Suprapubic skin (tissue), 3 donors: ENCODE measurements around the gene HNRNPH1.
"Not testable (repeated sequence)": the region's sequence is repeated elsewhere in the genome, so short reads cannot be mapped to it uniquely, and the experiment has no call there.

Experiments used
- EP300 ChIP-seq: sonication (generic); formaldehyde crosslinking; IDR thresholded peaks from one replicate; pipeline ENCODE4 v1.6.1; 2017; ENCODE audit warnings: antibody characterized with exemption
- TF ChIP-seq, protein P1 (sequence below), 2 donors: fragments of 200-600 bp in 1 of 2; fragments of 450-650 bp in 1 of 2; sonication (generic) in 1 of 2; IDR thresholded peaks; one replicate each; pipeline ENCODE4 v1.5.1; 2016 to 2019; ENCODE audit warnings: antibody characterized with exemption in 2 of 2, mild to moderate bottlenecking in 1 of 2, moderate library complexity in 1 of 2

DNA sequence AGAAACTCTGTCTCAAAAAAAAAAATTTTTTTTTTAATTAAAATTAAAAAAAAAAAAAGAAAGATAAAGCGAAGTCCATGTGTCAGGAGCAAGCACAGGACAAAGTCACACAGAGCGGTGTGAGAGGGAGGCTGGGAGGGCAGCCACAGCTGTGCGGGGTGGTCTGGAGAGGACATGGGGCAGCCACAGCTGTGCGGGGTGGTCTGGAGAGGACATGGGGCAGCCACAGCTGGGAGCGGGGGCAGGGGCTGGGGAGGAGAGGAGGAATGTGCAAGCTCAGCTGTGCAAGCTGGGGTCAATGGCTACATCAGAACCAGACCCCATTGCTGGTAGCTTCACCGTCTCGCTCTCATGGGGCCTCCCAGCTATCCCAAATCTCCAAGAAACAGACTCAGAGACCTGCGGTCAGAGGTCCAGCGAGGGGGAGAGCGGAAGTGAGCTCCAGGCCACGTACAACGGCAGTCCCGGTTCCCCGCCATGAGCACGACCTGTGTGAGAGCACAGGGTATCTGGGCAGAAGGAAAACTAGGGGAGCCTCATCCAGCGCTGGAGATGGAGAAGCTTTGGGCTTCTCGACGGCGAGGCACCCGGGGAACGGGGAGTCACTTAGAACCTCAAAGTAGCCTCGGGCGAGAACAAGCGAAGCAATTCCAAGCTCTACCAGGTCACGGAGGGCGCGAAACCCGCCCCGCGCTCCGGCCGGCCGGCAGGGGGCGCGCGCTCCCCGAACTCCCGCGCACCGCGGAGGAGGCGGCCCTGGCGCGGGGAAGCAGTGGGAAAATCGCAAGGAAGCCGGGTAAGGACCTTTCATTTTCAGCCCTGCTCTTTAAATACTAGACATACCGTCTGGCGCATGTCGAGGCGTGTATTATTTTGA, 34.1 kb upstream of the HNRNPH1 start:
- TF ChIP-seq, protein P1, sequence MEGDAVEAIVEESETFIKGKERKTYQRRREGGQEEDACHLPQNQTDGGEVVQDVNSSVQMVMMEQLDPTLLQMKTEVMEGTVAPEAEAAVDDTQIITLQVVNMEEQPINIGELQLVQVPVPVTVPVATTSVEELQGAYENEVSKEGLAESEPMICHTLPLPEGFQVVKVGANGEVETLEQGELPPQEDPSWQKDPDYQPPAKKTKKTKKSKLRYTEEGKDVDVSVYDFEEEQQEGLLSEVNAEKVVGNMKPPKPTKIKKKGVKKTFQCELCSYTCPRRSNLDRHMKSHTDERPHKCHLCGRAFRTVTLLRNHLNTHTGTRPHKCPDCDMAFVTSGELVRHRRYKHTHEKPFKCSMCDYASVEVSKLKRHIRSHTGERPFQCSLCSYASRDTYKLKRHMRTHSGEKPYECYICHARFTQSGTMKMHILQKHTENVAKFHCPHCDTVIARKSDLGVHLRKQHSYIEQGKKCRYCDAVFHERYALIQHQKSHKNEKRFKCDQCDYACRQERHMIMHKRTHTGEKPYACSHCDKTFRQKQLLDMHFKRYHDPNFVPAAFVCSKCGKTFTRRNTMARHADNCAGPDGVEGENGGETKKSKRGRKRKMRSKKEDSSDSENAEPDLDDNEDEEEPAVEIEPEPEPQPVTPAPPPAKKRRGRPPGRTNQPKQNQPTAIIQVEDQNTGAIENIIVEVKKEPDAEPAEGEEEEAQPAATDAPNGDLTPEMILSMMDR (IDR thresholded peaks at IDR 0.05) = not testable (repeated sequence)
- TF ChIP-seq EP300 = not testable (repeated sequence)
